Tibial artery (tissue), 4 donors: ENCODE results near the gene PLPP7.

ENCODE experiments used
- DNase-seq, 2 donors: peaks; one replicate each; pipeline ENCODE4 v3.0.0-alpha.2; 2019
- H3K27ac ChIP-seq, 2 donors: fragments of 200-600 bp; sonication (generic) in 1 of 2; 1 replicate in 1 of 2; 2 replicates in 1 of 2; pipeline ENCODE4 v1.5.1; 2018 to 2019; ENCODE audit warnings: mild to moderate bottlenecking in 1 of 2
- H3K27me3 ChIP-seq, 2 donors: fragments of 200-600 bp; sonication (generic) in 1 of 2; one replicate each; pipeline versions ENCODE4 v1.5.1 to v1.6.0; 2016 to 2019
- H3K36me3 ChIP-seq, 3 donors: fragments of 200-600 bp; sonication (generic) in 2 of 3; one replicate each; pipeline ENCODE4 v1.5.1; 2016 to 2019; ENCODE audit warnings: mild to moderate bottlenecking in 2 of 3
- H3K4me1 ChIP-seq, 4 donors: fragments of 200-600 bp; sonication (generic) in 2 of 4; 1 replicate in 3 of 4; 2 replicates in 1 of 4; pipeline ENCODE4 v1.5.1; 2016 to 2019
- H3K4me3 ChIP-seq, 2 donors: fragments of 200-600 bp; sonication (generic) in 1 of 2; 1 replicate in 1 of 2; 2 replicates in 1 of 2; pipeline ENCODE4 v1.5.1; 2018 to 2019; ENCODE audit warnings: mild to moderate bottlenecking in 2 of 2
- H3K9me3 ChIP-seq, 3 donors: fragments of 200-600 bp; sonication (generic) in 1 of 3; one replicate each; pipeline ENCODE4 v1.5.1; 2016 to 2019
- intact Hi-C: fragments of 100-400 bp; cut with DNase I; formaldehyde crosslinking; loops from one replicate; pipeline ENCODE4 v1.15.0; 2023; ENCODE audit warnings: low total_unique reads
- TF ChIP-seq, protein P1 (sequence below), 2 experiments: fragments of 200-600 bp in 1 of 2; fragments of 450-650 bp in 1 of 2; IDR thresholded peaks; one replicate each; pipeline ENCODE4 v1.5.1; 2017 to 2019; ENCODE audit warnings: antibody characterized with exemption in 2 of 2, mild to moderate bottlenecking in 1 of 2, moderate library complexity in 1 of 2

PLPP7 gene

DNA sequence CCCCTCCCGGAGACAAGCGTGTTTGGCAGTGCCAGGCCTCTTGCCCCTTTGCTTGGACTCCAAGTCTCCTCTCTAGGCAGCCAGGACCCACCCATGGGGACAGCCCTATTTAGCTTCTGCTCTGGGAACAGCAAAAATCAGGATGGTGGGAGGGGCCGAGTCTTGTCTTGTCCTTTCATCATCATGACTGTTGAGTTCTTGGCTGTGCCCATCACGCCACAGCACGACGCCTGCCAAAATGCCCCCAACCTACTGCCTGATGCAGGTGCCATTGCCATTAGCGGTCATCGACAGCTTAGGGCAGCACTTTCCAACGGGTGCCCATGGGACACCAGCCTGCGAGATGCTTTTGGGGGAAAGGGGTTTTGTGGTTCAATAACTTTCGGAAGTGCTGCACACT lies 18.9 kb downstream of the PLPP7 start:
- H3K27ac ChIP-seq, result no peak overlapping the region
- no peaks in the 10 kb centered on the region for H3K27me3 ChIP-seq
- H3K4me3 ChIP-seq, result no peak overlapping the region
- TF ChIP-seq, protein P1, sequence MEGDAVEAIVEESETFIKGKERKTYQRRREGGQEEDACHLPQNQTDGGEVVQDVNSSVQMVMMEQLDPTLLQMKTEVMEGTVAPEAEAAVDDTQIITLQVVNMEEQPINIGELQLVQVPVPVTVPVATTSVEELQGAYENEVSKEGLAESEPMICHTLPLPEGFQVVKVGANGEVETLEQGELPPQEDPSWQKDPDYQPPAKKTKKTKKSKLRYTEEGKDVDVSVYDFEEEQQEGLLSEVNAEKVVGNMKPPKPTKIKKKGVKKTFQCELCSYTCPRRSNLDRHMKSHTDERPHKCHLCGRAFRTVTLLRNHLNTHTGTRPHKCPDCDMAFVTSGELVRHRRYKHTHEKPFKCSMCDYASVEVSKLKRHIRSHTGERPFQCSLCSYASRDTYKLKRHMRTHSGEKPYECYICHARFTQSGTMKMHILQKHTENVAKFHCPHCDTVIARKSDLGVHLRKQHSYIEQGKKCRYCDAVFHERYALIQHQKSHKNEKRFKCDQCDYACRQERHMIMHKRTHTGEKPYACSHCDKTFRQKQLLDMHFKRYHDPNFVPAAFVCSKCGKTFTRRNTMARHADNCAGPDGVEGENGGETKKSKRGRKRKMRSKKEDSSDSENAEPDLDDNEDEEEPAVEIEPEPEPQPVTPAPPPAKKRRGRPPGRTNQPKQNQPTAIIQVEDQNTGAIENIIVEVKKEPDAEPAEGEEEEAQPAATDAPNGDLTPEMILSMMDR (IDR thresholded peaks at IDR 0.05), result no peak
- peaks cover 0 to 4% (median 0%) of the 10 kb centered on the region in 3 donors for H3K36me3 ChIP-seq
- intact Hi-C loops, result no loop called here
- DNase-seq, result no peak
- peaks cover 0 to 2% (median 0%) of the 10 kb centered on the region in 4 donors for H3K4me1 ChIP-seq
- no peaks in the 10 kb centered on the region for H3K9me3 ChIP-seq

DNA sequence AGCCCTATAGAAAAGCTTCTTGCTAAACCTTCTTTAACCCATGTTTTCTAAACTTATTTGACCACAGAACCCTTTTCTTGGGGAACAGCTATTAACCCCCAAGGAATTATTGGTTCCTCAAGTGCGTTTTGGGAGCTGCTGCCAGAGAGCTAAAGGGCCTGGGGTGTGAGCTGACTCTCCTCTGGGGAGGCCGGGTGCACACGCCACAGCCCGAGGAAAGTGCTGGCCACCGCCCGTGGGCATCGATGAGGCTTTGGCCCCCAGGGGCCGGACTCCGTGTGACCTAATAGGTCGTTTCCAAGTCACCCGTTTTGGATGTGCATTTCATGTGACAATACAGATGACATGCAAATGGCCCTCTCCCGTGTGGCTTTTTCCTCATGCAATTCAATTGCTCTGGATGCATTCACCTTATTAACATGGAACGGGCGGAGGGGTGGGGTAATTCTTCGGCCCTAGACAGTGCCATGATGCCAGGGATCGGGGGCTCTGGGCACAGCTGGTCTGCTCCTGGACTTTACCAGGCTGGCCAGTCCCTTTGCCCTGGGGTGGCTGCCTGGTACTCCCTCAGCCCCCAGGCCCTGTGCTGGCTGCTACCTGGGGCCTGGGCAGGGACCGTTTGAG lies 19.5 kb downstream of the PLPP7 start:
- H3K9me3 ChIP-seq, result no peaks in the 10 kb centered on the region
- peaks cover 0 to 4% (median 0%) of the 10 kb centered on the region in 3 donors for H3K36me3 ChIP-seq
- H3K27ac ChIP-seq, result no peak overlapping the region
- no peaks in the 10 kb centered on the region for H3K27me3 ChIP-seq
- no peak for DNase-seq
- TF ChIP-seq, protein P1 (IDR thresholded peaks at IDR 0.05), result no peak
- intact Hi-C loops, result no loop called here
- no peak overlapping the region for H3K4me3 ChIP-seq
- H3K4me1 ChIP-seq, result peaks cover 0 to 2% (median 0%) of the 10 kb centered on the region in 4 donors

DNA sequence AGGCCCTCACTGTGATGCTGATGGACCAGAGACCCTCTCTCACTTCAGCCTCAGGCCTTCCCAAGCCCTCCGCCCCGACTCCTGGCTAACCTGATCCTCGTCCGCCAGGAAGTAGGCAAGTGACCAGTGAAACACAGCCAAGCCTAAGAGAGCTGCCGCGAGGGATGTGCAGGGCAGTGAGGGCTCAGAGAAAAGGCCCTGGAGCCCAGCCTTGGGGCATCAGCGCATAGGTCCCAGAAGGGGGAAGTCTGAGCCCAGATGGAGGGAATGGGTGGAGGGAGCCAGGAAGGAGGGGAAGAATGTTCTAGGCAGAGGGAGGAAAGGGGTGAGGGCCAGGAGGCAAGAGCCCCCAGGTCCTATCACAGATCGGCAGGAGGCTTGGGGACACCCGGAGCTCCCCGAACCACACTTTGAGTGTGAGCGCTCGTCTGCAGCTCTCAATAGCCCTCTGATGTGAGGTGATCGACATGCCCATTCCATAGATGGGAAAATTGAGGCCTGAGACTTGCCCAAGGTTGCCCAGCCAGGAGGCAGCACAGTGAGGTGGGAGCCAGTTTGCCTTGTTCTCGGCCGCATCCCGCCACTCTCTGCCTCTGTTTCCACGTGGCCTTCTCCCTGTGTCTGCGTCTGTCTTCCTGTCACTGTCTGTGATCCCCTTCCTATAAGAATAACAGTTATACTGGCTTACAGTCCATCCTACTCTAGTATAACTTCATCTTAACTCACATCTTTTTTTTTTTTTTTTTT lies 20.2 kb downstream of the PLPP7 start:
- H3K9me3 ChIP-seq, result no peaks in the 10 kb centered on the region
- no peak overlapping the region for H3K4me3 ChIP-seq
- H3K36me3 ChIP-seq, result peaks cover 0 to 4% (median 0%) of the 10 kb centered on the region in 3 donors
- H3K27me3 ChIP-seq, result no peaks in the 10 kb centered on the region
- intact Hi-C loops, result no loop called here
- H3K4me1 ChIP-seq, result peaks cover 0 to 2% (median 0%) of the 10 kb centered on the region in 4 donors
- no peak overlapping the region for H3K27ac ChIP-seq
- no peak for DNase-seq
- TF ChIP-seq, protein P1 (IDR thresholded peaks at IDR 0.05), result no peak

DNA sequence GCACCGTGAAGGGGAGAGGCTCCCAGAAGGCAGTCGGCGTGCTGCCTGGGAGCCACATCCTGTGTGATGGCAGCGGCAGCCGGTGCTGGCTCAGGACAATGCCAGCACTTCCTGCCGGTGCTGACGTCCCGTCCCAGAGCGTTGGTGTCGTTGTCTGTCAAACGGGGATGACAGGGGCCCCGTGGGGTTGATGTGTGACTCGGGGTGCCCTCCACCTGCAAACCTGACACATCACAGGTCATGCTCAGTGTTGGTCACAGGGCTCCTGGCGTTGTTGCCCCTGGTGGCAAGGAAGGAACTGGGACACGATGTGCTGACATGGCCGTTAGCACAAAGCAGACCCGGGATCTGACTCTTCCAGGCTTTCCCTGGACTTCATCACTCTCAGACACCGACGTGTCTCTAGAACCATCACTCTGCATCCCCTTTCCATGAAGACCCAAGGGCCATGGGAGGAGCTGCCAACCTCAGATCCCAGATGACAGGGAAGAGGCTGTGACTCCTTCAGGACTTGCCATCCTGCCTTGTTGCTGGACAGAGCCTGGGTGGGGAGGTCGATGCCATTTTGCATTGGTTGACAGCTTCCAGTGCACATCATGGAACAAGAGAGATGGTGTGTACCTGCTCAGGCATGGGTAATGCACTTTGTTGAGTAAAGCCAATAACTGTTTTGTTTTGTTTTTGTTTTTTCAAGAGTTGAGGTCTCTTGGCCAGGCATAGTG lies 21.5 kb downstream of the PLPP7 start:
- Histone ChIP-seq H3K27me3 (peaks cover 0 to 7% of the 10 kb centered on the region in 2 donors), H3K4me3 (no peak overlapping the region), H3K27ac (no peak overlapping the region), H3K4me1 (peaks cover 0 to 2% (median 0%) of the 10 kb centered on the region in 4 donors), H3K36me3 (no peaks in the 10 kb centered on the region), H3K9me3 (no peaks in the 10 kb centered on the region)
- intact Hi-C loops, result no loop called here
- TF ChIP-seq, protein P1 (IDR thresholded peaks at IDR 0.05), result no peak
- DNase-seq, result no peak

DNA sequence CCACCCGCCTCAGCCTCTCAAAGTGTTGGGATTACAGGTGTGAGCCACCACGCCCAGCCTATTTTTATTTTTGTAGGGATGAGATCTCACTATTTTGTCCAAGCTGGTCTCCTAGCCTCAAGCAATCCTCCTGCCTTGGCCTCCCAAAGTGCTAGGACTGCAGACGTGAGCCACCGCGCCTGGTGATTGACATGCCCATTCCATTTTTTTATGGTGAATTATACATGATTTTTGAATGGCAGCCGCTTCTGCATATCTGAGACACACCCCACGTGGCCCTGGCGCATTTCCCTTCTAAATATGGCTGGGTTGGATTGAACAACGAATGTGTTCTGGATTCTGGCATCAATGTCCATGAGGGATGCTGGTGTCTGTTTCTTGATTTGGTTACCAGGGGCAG lies 22.7 kb downstream of the PLPP7 start:
- Histone ChIP-seq H3K9me3 (no peaks in the 10 kb centered on the region), H3K27me3 (peaks cover 0 to 7% of the 10 kb centered on the region in 2 donors), H3K4me1 (peaks cover 0 to 2% (median 0%) of the 10 kb centered on the region in 4 donors), H3K36me3 (no peaks in the 10 kb centered on the region), H3K27ac (no peak overlapping the region), H3K4me3 (no peak overlapping the region)
- no peak for DNase-seq
- TF ChIP-seq, protein P1 (IDR thresholded peaks at IDR 0.05), result no peak
- intact Hi-C loops, result no loop called here
